ENCODE results near the gene NTPCR. TPM values are rescaled to one million over a fixed set of nuclear protein-coding genes. Genes with fewer than 3 reads are reported as not detected.

NTPCR gene
- total and polyA plus RNA-seq, 7 donors: 34.8 to 75.1 (median 65.0) TPM

GRCh38 chr1:233032916-233033315, 82.5 kb downstream of the NTPCR start:
- H3K27ac ChIP-seq: no peak overlapping the region
- H3K36me3 ChIP-seq (ENCODE audit: insufficient read depth in 1 of 2, low read depth in 1 of 2): no peaks in the 10 kb centered on the region
- H3K9me3 ChIP-seq: no peaks in the 10 kb centered on the region
- WGBS, 3 donors: 59 to 64% (median 59%) methylated on average over 4 of the region's 4 CpGs
- DNase-seq: no peak
- intact Hi-C loops (cut with DNase I): no loop called here
- no peak for ATAC-seq
- no peak overlapping the region for H3K4me3 ChIP-seq
- no peak for TF ChIP-seq CTCF (IDR thresholded peaks at IDR 0.05)
- H3K27me3 ChIP-seq (ENCODE audit: insufficient read depth in 3 of 3, low read length in 2 of 3): no peaks in the 10 kb centered on the region
- no peaks in the 10 kb centered on the region for H3K4me1 ChIP-seq

GRCh38 chr1:233033361-233033760, 83.0 kb downstream of the NTPCR start:
- no peaks in the 10 kb centered on the region for H3K27me3 ChIP-seq (ENCODE audit: insufficient read depth in 3 of 3, low read length in 2 of 3)
- intact Hi-C loops (cut with DNase I): no loop called here
- H3K27ac ChIP-seq: no peak overlapping the region
- no peak overlapping the region for H3K4me3 ChIP-seq
- no peak for DNase-seq
- no peaks in the 10 kb centered on the region for H3K9me3 ChIP-seq
- no peaks in the 10 kb centered on the region for H3K36me3 ChIP-seq (ENCODE audit: insufficient read depth in 1 of 2, low read depth in 1 of 2)
- peak in 1 of 4 donors; percentile 79 for ATAC-seq
- no peaks in the 10 kb centered on the region for H3K4me1 ChIP-seq
- 68 to 81% (median 70%) methylated on average over 3 of the region's 3 CpGs for WGBS, 3 donors
- no peak for TF ChIP-seq CTCF (IDR thresholded peaks at IDR 0.05)

Other genes with a start within 250 kb of the NTPCR start
- gene MAP10, start 145.2 kb upstream of the NTPCR start, total RNA-seq: 1 to 10 TPM; 1.3 to 4.0 (median 2.2) TPM
- 1 to 10 TPM in 1 of 3 donors, under 1 TPM in 2; 0.84 to 2.1 (median 0.86) TPM for gene MAP10, start 145.2 kb upstream of the NTPCR start, polyA plus RNA-seq